Measurements from ENCODE around the gene FRMD5. TPM values are rescaled to one million over a fixed set of nuclear protein-coding genes. Genes with fewer than 3 reads are reported as not detected.

The FRMD5 gene
- total RNA-seq, 1 donor from 2014 or later, result 0.49 TPM

DNA sequence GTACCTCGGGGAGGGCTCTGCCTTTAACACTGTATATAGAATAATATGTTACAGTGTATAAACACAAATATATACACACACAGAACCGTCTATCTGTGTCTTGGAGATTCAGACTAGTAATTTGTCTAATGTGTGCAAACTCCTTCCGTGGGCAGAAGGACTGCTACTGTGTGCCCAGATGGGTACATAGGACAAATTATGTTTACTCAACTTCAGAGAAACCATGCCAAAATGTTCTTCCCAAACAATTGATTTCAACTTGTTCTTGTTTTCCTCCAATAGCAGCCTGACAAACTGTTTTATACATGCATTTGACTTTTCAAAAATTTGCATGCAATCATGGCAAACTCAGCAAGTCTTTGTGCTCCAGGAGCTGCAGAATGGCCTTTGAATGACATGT is 97.5 kb downstream of the FRMD5 start:
- H3K27ac ChIP-seq, result no peak overlapping the region
- no peaks in the 10 kb centered on the region for H3K27me3 ChIP-seq
- H3K4me3 ChIP-seq, result no peak overlapping the region
- intact Hi-C loops (cut with DNase I), result no loop called here
- no peaks in the 10 kb centered on the region for H3K36me3 ChIP-seq
- no peaks in the 10 kb centered on the region for H3K9me3 ChIP-seq
- H3K4me1 ChIP-seq, result no peaks in the 10 kb centered on the region
- TF ChIP-seq POLR2AphosphoS5 (IDR thresholded peaks at IDR 0.05; ENCODE audit: insufficient read depth in 1 of 2, low read depth in 1 of 2) (no peak), POLR2A (IDR thresholded peaks at IDR 0.05) (no peak)
- TF ChIP-seq, protein P1, sequence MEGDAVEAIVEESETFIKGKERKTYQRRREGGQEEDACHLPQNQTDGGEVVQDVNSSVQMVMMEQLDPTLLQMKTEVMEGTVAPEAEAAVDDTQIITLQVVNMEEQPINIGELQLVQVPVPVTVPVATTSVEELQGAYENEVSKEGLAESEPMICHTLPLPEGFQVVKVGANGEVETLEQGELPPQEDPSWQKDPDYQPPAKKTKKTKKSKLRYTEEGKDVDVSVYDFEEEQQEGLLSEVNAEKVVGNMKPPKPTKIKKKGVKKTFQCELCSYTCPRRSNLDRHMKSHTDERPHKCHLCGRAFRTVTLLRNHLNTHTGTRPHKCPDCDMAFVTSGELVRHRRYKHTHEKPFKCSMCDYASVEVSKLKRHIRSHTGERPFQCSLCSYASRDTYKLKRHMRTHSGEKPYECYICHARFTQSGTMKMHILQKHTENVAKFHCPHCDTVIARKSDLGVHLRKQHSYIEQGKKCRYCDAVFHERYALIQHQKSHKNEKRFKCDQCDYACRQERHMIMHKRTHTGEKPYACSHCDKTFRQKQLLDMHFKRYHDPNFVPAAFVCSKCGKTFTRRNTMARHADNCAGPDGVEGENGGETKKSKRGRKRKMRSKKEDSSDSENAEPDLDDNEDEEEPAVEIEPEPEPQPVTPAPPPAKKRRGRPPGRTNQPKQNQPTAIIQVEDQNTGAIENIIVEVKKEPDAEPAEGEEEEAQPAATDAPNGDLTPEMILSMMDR (IDR thresholded peaks at IDR 0.05), result no peak
- DNase-seq (ENCODE audit: extremely low spot score in 2 of 2), result no peak

DNA sequence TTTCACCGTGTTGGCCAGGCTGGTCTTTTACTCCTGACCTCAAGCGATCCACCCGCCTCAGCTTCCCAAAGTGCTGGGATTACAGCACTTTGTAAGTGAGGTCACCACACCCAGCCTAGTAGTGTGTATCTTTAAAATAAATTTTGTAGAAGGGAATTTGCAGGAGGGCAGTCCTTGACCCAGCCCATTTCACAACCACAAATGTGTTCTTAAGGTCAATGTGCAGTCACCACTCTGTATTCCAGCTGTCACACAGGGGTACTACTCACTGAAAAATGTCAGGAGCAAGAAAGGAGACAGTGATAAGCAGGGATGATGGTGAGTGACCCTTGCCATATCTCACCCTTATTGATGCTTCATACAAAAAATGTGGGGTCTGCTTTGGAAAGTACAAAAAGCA is 98.5 kb downstream of the FRMD5 start:
- intact Hi-C loops (cut with DNase I), result no loop called here
- Histone ChIP-seq H3K27ac (no peak overlapping the region), H3K9me3 (no peaks in the 10 kb centered on the region), H3K4me1 (no peaks in the 10 kb centered on the region), H3K27me3 (no peaks in the 10 kb centered on the region), H3K4me3 (no peak overlapping the region), H3K36me3 (no peaks in the 10 kb centered on the region)
- TF ChIP-seq POLR2AphosphoS5 (IDR thresholded peaks at IDR 0.05; ENCODE audit: insufficient read depth in 1 of 2, low read depth in 1 of 2) (no peak), POLR2A (IDR thresholded peaks at IDR 0.05) (no peak)
- TF ChIP-seq, protein P1 (IDR thresholded peaks at IDR 0.05), result no peak
- no peak for DNase-seq (ENCODE audit: extremely low spot score in 2 of 2)

DNA sequence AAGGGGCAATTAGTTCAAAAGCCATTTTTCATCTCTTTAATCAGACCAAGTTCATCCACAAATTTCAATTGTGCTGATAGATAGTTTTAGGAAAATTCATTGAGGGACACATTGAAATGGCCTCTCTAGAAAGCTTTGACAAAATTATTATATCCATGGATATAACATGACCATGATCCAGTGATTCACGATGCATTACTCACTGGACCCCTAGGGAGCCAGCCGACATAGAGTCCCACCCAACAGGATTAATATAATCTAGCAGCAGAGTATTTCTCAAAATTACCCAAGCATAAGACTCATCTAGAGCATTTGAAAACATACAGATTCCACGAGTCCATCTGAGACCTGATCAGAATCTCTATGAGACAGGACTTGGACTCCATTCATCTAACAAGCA is 100.3 kb downstream of the FRMD5 start:
- H3K4me3 ChIP-seq, result no peak overlapping the region
- H3K4me1 ChIP-seq, result no peaks in the 10 kb centered on the region
- H3K27me3 ChIP-seq, result no peaks in the 10 kb centered on the region
- DNase-seq (ENCODE audit: extremely low spot score in 2 of 2), result no peak
- no peak overlapping the region for H3K27ac ChIP-seq
- no peaks in the 10 kb centered on the region for H3K9me3 ChIP-seq
- intact Hi-C loops (cut with DNase I), result no loop called here
- TF ChIP-seq, protein P1 (IDR thresholded peaks at IDR 0.05), result no peak
- H3K36me3 ChIP-seq, result no peaks in the 10 kb centered on the region

DNA sequence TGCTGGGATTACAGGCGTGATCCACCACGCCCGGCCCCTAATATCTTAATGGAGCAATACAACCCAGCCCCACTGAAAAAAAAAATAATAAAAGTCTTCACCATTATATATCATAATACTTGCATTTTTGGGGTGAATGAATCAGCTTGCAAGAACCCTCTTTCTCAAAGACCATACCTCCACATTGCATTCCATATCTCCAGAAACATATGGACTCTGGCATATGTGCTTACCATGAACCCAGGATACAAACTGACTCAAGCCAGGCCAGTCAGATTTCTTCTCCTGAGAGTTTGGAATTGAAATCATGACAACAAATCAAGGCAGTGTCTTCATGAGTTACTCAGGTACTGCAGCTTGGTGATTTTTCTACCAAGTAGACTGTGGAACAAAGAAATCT is 101.2 kb downstream of the FRMD5 start:
- Histone ChIP-seq H3K27me3 (no peaks in the 10 kb centered on the region), H3K4me3 (no peak overlapping the region), H3K36me3 (no peaks in the 10 kb centered on the region), H3K27ac (no peak overlapping the region), H3K9me3 (no peaks in the 10 kb centered on the region), H3K4me1 (no peaks in the 10 kb centered on the region)
- intact Hi-C loops (cut with DNase I), result no loop called here
- TF ChIP-seq POLR2AphosphoS5 (IDR thresholded peaks at IDR 0.05; ENCODE audit: insufficient read depth in 1 of 2, low read depth in 1 of 2), result no peak
- TF ChIP-seq POLR2A (IDR thresholded peaks at IDR 0.05), result no peak
- TF ChIP-seq, protein P1 (IDR thresholded peaks at IDR 0.05), result no peak
- DNase-seq (ENCODE audit: extremely low spot score in 2 of 2), result no peak

DNA sequence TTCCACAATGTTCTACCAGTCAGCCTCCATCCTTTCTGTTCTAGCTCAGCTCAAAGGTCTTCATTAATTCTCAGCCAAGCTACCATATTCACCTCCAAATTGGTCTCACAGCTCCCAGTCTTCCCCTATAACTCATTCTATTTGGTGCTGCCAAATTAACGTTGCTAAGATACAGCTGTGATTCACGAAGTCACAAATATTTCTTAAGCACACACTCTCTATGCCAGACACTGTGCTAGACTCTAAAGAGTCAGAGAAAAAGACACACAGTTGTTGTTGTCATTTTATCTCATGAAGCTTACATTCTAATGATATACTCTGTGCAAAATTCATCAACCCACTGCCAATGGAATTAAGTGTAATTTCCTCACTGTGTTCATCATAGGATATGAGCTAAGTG is 102.8 kb downstream of the FRMD5 start:
- no peaks in the 10 kb centered on the region for H3K4me1 ChIP-seq
- no peaks in the 10 kb centered on the region for H3K36me3 ChIP-seq
- H3K27me3 ChIP-seq, result no peaks in the 10 kb centered on the region
- H3K4me3 ChIP-seq, result no peak overlapping the region
- no peak overlapping the region for H3K27ac ChIP-seq
- no peak for DNase-seq (ENCODE audit: extremely low spot score in 2 of 2)
- intact Hi-C loops (cut with DNase I), result no loop called here
- H3K9me3 ChIP-seq, result no peaks in the 10 kb centered on the region
- no peak for TF ChIP-seq POLR2AphosphoS5 (IDR thresholded peaks at IDR 0.05; ENCODE audit: insufficient read depth in 1 of 2, low read depth in 1 of 2)
- TF ChIP-seq POLR2A (IDR thresholded peaks at IDR 0.05), result no peak
- TF ChIP-seq, protein P1 (IDR thresholded peaks at IDR 0.05), result no peak
